ENCODE data around the gene RNASEH1.
"Not testable (repeated sequence)": the region's sequence is repeated elsewhere in the genome, so short reads cannot be mapped to it uniquely, and the experiment has no call there.

Gene RNASEH1

DNA sequence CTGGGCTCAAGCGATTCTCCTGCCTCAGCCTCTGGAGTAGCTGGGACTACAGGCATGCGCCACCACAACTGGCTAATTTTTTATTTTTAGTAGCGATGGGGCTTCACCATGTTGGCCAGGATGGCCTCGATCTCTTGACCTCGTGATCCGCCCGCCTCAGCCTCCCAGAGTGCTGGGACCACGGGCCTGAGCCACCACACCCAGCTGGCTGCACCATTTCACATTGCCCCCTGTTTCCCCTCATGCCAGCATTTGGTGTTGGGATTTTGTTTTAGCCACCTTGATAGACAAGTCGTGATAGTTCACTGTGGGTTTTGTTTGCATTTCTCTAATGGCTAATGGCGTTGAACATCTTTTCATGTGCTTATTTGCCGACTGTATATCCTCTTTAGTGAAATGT, 31.0 kb upstream of the RNASEH1 start:
- no peak for DNase-seq

DNA sequence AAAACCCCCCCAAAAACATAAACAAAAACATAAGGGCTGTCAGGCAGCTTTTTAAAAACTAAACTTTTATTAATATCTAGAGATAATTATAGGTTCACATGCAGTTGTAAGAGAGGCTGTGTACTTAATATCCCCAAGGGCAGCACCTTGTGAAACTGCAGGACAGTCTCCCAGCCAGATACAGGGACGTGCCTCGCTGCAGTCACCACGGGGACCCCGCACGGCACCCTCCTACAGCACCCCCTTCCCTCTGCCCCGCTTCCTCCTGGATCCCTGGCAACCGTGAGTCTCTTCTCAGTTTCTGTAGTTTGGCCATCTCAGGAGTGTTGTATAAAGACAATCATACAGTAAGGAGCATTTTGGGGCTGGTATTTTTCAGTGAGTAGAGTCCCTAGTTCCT, 30.0 kb upstream of the RNASEH1 start:
- DNase-seq, result no peak

DNA sequence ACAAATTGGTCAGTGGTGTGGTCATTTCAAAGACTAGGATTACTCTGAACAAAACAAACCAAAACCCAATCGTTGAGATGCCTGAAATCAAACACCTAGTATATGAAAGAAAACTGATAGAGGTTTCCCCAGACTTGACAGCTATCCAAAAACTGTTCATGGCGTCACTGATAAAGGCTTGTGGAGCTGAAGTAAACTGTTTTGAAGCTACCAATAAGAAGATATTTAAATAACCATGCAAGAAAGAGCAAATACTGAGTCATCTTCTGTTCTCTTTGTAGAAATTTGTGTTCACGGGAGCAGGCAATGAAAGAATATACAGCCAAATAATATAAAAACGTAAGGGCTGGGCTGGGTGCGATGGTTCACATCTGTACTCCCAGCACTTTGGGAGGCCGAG, 29.3 kb upstream of the RNASEH1 start:
- no peak for DNase-seq

DNA sequence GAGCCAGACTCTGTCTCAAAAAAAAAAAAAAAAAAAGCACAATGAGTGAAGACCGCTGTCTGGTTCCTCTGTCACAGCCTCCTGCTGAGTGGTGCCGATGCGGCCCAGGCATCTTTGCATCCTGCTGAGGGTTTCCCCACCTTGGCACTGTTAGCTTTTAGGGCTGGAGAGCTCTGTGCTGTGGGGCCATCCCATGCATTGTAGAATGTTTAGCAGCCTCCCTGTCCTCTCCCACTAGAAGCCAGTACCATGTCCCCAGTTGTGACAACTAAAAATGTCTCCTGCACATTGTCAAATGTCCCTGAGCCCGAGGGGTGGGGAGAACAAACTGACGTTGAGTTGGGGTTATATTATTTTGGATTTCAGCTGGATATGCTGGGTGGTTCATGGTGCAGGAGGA, 28.9 kb upstream of the RNASEH1 start:
- DNase-seq, result no peak

DNA sequence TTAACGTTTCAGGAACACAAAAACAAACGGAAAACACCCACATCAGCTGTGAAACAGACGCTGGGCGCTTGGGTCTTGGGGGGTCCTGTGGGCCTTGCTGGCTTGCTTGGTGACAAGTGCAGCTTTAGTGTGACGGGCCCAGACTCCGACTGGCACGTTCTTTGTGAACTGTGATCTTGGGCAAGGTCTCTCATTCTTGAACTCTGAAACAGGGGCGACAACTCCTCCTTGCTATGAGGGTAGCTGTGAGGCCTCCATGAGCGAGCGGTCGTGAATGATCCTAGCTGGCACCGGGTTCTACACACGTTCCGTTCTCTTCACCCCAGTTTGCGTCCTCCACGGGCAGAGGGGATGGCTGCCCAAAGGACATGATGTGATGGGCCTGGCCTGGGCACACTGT, 28.1 kb upstream of the RNASEH1 start:
- no peak for DNase-seq

DNA sequence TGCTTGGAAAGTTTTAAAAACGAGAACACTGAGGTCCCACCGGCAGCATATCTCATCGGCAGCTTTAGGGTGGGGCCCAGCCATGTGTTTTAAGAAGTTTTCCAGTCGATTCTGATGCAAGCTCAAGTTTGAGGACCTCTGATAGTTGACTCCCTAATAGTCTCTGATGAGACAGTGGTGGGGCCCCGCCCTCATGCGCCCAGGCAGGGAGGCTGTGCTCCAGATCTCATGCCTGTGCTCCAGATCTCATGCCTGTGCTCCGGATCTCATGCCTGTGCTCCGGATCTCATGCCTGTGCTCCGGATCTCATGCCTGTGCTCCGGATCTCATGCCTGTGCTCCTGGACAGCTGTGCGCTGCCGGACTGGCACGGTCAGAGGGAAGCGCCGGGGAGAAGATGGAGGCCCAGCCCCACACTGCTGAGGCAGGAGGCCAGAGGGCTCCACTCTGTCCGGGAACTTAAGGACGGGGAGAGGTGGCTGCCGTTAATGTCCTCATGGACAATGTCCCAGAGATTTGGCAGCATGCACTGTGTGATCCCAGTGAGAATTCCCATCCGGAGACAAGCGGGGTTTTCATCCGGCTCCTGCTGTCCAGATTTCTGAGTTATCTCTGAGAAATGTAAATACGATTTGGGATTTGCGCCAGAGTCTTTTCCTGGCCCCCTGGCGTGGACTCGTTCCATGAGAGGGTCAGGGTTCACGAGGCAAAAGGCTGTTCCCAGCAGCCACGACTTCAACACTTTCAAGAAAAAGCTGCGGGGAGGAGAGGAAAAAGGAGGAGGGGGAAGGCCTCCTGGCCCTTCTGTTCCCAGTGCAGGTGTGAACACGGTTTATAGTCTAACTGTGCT, 27.4 kb upstream of the RNASEH1 start:
- no peak for DNase-seq

DNA sequence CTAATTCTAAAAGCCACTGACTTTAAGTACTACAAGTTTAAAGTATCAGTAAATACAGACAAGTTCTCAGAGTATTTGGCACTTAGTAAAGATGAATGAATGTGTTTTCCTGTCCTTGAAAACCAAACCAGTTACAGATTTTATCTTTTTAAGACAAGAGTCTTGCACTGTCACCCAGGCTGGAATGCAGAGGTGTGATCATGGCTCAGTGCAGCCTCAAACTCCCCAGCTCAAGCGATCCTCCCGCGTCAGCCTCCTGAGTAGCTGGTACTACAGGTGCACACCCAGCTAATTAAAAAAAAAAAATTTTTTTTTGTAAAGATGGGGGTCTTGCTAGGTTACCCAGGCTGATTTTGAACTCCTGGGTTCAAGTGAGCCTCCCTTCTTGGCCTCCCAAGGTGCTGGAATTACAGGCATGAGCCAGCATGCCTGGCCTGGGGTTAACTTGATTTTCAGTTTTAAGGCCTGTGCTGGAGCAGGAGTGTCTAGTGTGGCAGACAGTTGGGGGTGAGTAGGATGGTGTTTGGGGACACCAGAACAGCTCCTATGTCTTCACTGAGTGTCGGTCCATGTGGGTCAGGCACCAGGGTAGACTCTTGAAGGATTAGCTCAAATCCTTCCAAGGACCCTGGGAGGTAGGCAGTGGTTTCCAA, 26.6 kb upstream of the RNASEH1 start:
- DNase-seq, result no peak

DNA sequence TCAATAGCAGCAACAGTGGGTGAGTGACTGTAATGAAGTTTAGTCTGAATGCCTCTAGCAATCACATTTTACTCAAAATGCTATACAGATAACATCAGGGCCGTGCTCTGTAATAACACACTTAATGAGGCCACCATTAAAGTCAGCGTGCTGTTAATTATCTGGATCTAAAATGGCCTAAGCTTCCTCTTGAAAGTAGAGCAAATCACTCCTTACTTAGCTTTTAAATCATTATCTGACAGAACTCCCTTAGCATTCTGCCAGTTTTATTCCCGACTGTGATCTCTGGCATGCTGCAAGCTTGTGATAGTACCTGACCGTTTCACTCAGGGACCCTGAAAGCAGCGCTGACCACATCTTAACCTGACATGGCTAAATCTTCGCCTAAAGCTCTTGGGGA, 25.9 kb upstream of the RNASEH1 start:
- no peak for DNase-seq

DNA sequence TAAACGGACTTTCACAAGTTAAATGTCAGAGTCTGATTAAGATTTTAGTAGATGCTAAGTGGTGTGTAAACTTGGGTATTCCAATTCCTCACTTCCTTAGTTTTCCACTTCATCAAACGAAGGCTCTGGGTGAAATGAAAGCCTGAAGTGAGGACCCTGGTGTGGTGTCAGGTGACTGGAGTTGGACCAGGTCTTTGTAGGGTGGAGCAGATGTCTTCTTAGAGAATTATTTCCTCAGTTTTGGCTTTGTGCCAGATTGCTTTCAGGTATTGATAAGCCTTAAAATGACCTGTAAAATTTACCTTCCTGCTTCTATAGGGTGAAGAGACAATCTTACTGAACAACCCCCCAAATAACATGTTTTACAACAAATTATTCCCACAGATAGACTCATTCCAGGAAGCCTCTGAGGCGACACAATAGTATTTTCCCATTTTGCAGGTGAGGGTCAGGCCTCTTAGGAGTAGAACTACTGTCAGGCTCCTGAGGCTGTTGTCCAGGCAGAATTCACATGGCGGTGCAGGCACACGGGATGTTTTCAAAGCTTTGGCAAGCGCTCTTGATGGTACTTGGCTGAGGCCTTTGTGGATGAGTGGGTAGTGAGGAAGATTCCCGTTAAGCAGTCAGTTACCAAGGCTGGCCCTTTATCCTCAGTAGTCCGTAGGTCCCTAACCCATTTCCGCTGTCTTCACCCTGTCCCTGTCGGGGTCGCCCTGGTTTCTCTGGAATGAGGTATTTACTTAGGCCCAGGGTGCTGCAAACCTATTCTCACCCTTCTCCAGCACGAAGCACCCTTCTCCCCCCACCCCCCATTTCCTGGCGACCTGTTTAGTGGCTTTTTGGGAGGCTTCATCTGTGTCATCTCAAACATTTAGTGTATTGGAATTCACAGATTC, 23.5 kb upstream of the RNASEH1 start:
- DNase-seq, result no peak

DNA sequence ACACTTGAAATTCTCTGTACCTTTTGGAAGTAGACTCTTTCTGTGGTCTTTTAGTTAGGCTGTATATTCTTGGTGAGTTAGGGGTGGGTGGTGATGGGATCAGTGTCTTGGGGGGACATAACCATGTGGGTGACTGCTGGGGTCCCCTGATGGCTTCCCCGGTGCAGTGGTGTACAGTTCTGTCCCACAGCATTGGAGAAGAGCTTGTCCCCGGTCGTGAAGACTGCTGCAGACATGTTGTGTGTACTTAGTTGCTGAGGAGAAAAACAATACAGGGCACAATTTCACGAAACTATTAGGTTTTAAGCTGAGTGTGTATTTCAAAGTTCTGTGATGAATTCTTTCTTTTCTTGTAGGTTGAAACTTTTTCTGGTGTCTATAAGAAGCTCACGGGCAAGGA, 22.3 kb upstream of the RNASEH1 start:
- no peak for DNase-seq

DNA sequence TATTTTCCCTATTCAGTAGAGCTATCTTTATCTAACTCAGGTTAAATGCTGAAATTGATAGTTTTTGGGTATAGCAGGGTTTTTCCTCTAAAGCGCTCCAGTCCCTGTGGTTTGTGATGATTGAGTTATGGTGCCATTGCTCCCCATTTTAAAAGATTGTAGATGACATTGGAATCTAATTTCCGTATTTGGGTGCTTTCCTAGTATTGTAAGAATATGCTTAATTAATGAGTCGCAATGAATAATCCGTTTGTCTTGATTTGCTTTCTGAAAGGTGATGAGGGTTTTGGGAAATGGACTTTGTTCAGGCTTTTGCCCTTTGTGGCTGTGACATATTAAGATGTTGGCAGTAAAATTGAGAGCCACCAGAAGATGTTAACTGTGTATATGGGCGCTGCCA, 20.9 kb upstream of the RNASEH1 start:
- no peak for DNase-seq

DNA sequence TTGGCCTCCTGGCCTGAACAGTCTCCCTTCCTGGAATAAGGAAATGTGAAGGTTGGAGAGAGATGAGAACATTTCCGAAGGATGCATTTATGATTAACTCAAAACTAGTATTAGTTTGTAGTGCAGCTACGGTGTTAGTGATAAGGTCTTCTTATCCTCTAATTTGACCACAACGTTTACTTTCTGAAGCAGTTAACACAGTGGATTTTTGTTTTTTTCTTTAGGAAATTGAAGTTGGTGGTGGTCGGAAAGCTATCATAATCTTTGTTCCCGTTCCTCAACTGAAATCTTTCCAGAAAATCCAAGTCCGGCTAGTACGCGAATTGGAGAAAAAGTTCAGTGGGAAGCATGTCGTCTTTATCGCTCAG, 18.1 kb upstream of the RNASEH1 start:
- not testable (repeated sequence) for DNase-seq

DNA sequence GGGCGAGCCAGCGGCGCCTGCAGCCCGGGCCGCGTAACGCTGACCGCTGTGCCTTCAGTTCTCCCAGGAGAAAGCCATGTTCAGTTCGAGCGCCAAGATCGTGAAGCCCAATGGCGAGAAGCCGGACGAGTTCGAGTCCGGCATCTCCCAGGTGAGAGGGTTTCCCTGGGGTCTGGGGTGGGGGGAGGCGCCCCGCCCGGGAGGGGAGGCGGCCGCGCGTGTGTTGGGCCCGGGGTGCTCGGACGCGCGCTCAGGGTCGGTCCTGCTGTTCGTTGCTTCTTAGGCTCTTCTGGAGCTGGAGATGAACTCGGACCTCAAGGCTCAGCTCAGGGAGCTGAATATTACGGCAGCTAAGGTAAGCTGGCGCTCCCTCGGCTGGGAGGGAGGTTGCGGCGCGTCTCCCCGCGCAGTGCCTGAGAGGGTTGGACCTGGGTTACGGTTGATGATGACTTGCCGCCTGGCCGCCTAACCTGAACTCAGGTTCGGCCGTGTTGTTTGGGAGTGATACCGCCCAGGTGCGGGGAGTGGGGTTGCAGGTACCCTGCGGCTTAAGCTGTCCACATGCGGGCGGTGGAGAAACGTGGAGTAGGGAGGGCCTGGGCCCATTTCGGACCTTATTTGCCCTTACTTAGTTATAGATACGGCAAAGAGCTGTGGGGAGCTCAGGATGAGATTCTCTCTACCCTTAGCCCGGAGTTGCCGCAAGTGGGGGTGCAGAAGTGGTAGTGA, 17.6 kb upstream of the RNASEH1 start:
- peak in 1 of 2 experiments; percentile 20 for DNase-seq

DNA sequence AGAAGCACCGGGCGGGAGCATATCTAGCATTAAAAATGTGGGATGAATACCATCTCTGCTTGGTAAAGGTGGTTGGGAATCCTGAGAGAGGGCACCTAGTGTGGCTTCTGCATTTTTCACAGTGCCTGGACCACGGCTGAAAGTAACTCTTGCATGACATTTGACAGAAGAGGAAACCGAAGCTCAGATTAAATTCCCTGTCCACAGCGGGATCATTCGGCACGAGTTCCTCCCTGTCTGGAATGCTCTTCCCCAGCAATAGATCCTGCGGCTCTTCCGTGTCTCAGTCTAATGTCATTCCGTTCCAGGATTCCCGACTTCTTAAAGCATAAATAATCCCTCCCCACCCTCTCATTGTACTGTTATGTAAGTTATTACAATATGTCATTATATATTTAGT, 16.0 kb upstream of the RNASEH1 start:
- DNase-seq, result no peak

DNA sequence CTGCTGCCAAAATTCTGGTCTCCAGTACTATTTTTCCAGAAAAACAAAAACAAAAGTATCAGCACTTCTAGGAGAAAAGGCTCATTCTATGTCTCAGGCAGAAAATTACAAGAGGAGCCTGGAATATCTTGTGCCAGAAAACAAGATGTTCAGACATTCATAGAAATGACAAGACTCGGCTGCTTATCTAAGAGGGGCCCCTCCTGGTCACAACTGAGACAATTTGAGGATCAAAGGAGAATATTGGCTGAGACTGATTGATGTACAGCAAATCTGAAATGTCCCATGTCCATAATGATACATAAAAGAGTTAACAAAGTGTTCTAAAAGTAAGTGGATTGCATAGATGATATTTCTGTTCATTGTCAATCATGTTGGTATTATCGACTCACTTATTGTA, 14.5 kb upstream of the RNASEH1 start:
- no peak for DNase-seq

DNA sequence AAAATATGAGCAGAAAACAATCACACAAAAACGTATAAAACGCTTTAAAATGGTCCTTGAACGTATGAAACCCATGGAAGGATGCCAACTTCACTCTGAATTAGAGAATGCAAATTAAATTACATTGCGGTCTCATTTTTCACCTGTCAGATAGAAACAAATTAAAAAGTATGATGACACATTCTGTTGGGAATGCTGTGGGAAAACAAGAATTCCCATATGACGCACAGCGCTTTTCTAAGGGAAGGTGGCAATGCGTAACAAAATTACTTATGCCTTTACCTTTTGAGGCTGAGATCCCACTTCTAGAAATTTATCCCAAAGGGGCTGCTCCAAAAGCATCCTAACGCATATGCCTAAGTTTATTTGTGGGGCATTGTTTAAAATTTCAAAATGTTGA, 13.2 kb upstream of the RNASEH1 start:
- no peak for DNase-seq

DNA sequence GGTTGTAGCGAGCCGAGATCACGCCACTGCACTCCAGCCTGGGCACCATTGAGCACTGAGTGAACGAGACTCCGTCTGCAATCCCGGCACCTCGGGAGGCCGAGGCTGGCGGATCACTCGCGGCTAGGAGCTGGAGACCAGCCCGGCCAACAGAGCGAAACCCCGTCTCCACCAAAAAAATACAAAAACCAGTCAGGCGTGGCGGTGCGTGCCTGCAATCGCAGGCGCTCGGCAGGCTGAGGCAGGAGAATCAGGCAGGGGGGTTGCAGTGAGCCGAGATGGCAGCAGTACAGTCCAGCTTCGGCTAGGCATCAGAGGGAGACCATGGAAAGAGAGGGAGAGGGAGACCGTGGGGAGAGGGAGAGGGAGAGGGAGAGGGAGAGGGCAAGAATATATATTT, 11.5 kb upstream of the RNASEH1 start:
- not testable (repeated sequence) for DNase-seq

DNA sequence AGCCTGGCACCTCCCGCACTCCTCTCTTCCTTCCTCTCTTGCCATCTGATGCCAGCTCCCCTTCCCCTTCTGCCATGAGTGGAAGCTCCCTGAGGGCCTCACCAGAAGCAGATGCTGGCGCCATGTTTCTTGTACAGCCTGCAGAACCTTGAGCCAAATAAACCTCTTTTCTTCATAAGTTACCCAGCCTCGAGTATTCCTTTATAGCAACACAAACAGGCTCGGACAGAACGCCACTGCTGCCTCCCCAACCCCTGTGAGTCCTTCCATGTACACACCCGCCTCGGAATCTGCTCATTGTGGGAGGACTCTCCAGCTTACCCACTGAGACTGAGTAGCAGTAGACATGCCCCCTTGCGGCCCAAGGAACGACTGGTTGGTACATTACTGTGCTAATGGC, 8.7 kb upstream of the RNASEH1 start:
- no peak for DNase-seq

DNA sequence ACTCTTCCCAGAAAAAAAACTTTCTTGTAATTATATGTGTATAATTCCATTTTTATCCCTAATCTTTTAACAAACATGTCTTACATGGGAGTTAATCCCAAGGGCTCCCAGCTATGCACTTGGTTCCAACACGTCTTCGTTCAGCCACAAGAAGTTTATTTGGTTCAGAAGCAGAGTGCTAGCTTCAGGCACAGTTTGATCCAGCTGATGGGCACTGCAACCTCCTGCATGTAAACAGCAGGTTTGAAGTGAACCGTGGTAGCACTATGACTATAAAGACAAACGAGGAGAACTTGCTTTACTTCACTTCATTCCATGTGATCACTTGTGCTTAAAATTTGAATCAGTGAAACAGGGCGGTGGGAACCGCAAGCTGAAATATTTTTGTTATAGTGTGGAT, 7.0 kb upstream of the RNASEH1 start:
- no peak for DNase-seq

DNA sequence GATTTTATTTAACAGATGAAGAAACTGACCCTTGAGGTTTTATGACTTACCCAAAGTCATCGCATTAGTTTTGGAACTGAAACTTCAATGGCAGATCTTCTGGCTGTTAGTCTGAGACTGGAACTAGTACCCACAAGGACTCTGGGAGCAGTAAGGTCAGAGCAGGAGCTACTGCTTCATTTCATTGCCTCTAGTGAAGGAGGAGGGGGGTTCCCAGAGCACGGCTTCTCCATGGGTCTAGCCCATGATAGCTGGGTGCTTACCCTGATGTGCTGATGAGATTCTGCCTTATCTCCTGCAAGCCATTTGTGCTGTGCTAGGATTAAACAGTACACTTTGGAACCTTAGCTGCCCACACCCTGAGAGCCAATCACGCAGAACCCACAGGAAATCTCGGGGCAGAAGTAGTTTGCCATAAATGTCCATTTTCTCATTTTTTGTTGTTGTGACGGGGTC, 5.4 kb upstream of the RNASEH1 start:
- DNase-seq, result no peak

DNA sequence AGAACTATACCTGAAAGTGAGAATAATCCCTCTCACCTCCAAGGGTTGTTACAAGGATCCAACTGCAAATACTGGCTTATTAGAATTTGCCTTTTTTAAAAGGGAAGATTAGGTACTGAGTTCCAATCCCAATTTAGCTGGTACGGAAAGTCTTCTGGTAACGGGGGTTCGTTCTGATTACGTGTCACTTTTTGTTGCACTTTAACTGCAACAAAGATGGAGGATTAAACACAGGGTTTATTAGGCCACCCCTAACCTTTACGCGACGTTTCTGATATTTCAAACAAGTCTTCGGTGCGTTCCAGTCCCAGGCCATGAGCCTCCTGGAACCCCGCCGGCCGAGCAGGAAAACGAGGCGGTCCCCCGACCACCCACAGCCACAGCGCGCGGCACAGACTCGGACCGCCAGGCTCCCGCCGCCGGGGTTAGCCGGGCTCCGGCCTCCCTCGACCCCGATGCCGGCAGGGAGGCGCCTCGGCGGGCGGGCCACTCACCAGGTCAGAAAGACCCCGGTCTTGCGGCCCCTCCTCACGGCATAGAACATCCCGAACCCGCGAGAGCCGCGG, 411 bp downstream of the RNASEH1 start:
- no peak for DNase-seq

DNA sequence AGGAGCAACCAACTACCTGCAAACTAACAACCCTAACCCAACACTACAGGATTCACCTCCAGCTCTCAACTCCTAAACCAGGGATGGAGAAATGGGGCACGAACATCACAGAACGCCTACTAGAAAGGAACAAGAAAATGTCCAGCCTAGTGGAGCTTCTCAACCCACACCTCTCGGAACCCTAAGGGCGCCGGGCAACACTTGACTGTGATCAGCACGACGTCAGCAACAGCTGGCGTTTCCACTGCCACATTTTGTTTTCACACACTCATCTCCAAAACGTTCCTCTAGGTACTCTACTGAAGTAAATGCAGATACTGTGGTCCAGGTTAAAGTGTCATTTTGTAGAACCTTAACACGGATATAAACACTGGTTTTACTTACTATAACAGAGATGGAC, 4.2 kb downstream of the RNASEH1 start:
- no peak for DNase-seq

DNA sequence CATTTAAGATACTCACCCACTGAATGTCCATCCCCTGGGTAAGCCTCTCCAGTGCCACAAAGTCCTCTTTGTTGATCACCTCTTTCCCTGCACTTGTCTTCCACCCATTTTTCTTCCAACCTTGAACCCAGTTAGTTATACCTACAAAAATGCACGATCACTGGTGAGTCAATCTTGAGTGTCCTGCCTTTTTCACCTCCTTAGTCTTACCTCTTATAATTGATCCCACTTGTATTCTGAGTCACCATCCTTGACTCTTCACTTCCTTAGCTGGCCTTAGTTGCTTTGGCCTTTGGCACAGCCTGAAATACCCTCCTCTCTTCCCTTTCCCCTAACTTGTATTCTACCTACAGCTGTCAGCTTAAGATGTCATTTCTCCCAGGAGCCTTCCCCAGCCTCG, 10.2 kb downstream of the RNASEH1 start:
- no peak for DNase-seq
